ENCODE data around the gene RCOR3.
"Not testable (repeated sequence)": the region's sequence is repeated elsewhere in the genome, so short reads cannot be mapped to it uniquely, and the experiment has no call there.

Gene RCOR3

GRCh38 chr1:211260141-211261107 is 1.3 kb downstream of the RCOR3 start:
- DNase-seq: peak; percentile 81

DNA sequence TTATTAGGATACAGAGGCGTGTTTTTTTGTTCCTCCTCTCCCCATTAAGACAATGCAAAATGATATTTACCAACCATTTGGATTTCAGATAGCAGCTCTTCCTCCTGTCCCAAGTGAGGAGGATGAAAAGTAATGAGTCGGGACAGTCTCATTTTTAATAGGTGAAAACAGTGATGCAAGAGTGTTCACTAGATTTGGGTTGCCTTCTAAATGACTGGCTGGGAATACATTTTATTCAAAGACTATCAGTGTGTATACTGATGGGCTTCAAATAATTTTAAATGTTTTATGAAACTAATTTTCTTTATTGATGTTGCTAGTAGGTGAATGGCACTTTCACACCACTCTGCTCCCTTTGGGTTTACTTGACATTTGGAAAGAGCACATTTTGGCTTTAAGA is 2.1 kb downstream of the RCOR3 start:
- DNase-seq: no peak

DNA sequence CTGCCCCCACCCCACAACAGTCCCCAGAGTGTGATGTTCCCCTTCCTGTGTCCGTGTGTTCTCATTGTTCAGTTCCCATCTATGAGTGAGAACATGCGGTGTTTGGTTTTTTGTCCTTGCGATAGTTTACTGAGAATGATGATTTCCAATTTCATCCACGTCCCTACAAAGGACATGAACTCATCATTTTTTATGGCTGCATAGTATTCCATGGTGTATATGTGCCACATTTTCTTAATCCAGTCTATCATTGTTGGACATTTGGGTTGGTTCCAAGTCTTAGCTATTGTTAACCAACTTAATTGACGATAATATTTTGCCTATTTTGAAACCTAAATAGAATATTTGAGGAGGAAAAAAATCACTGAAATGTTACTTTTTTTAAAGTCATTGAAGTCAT is 3.9 kb downstream of the RCOR3 start:
- not testable (repeated sequence) for DNase-seq

- no peak for DNase-seq
These were observed 8.2 kb downstream of the RCOR3 start for GRCh38 chr1:211267204-211267857.

DNA sequence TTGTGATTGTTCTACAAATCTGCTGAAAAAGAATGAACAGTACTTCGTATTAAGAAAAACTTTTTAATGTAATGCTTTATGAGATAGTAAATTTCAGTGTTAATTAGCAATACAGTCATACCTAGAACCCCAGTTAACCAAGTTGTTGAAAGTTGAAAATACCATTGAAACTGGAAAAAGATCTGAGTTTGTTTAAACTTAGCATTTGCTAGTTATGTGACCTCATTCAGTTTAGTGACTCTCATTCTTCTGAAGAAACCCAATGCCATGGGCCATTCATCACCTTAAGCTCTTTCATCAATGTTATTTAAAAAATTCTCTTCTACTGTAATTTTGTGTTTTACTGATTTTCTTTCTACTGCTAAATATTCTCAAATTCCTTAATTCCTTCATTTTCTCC is 20.2 kb downstream of the RCOR3 start:
- DNase-seq: no peak

DNA sequence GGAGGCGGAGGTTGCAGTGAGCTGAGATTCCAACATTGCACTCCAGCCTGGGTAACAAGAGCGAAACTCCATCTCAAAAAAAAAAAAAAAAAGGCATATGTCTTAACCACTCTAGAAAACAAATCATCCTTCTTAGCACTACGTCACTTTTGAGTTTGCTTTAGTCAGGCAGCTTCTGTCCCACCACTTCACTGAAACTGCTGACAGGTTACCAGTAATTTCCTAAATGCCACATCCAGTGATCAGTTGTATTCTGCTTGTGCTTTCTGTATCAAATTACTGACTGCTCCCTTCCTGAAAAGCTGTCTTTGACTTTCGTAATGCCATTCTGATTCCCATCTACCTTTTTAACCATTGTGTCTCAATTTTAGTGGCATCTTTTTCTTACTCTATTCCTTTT is 21.7 kb downstream of the RCOR3 start:
- peak; percentile 30 for DNase-seq

DNA sequence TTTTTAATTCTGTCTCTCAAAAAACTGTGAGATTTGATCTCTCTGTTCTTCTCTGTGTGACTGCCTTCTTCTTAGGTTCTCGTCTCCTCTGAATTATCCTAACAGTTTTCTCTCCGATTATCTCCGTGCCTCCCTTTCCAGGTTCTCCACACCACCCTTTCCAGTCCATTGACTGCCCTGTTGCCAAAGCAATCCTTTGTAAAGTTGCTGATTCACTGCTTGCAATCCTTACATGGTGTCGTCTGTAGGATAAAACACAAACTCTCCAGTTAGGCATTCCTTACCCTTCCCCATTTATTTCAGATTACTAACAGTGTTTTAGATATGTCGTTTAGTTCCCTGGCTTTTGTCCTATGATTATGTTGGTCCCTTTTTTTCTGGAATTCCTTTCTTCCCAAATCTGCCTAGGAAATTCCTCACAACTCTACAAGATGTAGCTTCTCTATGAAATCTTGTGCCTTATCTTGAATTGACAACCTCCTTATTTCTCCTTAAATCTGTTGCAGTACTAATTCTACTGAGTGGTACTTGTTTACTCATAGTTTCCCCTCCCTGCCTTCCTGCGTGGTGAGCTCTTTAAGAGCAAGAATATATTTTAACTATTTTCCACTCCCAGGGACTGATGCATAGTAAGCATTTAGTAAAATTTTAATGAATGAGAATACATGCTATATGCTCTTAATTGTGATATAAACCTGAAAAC is 22.3 kb downstream of the RCOR3 start:
- DNase-seq: peak; percentile 17

- no peak for DNase-seq
These were observed 22.8 kb downstream of the RCOR3 start for GRCh38 chr1:211282023-211282373.

DNA sequence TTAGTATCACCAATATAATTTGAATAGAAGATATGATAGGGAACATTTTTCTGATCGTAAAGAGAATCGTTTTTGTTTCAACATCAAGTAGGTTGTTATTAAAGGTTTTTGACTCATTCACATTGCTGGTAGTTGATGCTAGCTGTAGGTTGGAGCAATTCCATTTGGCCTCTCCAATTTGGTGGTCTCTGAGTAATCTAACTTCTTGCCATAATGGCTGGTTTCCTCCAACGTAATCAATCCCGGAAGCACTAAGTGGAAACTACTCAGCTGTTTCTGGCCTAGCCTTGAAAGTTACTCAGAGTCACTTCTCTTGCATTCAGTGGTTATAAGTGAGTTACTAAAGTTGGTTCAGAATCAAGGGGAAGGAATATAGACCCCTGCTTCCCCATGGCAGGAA is 26.0 kb downstream of the RCOR3 start:
- no peak for DNase-seq

GRCh38 chr1:211287218-211287617 is 28.1 kb downstream of the RCOR3 start:
- no peak for DNase-seq

- no peak for DNase-seq
These were observed 33.2 kb downstream of the RCOR3 start for GRCh38 chr1:211292411-211292810.

GRCh38 chr1:211296396-211296795 is 37.2 kb downstream of the RCOR3 start:
- no peak for DNase-seq

GRCh38 chr1:211305044-211305443 is 45.9 kb downstream of the RCOR3 start:
- DNase-seq: peak; percentile 72

- no peak for DNase-seq
These were observed 50.5 kb downstream of the RCOR3 start for GRCh38 chr1:211309617-211310016.

- DNase-seq: no peak
These were observed 54.2 kb downstream of the RCOR3 start for GRCh38 chr1:211313392-211313791.

GRCh38 chr1:211318576-211319280 is 59.6 kb downstream of the RCOR3 start:
- DNase-seq: no peak

- no peak for DNase-seq
These were observed 60.7 kb downstream of the RCOR3 start for GRCh38 chr1:211319892-211320291.

DNA sequence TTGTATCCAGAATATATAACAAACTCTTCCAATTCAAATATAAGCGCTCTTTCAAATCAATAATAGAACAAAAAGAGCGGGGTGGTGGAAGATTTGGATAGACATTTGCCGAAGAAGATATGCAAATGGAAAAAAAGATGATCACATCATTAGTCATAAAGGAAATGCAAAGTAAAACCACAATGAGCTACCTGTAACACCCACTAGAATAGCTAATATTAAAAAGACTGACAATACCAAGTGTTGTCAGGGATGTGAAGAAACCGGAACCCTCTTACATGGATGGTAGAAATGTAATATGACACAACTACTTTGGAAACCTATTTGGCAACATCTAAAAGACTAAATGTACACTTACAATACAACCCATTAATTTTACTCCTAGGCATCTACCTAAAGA is 61.8 kb downstream of the RCOR3 start:
- DNase-seq: no peak

DNA sequence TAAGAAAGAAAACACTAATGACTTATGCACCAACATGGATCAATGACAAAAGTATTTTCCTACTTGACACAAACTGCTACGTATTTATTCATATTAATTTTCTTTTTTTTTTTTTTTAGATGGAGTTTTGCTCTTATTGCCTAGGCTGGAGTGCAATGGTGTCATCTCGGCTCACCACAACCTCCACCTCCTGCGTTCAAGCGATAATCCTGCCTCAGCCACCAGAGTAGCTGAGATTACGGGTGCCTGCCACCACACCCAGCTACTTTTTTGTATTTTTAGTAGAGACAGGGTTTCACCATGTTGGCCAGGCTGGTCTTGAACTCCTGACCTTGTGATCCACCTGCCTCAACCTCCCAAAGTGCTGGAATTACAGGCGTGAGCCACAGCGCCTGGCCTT is 62.5 kb downstream of the RCOR3 start:
- DNase-seq: not testable (repeated sequence)

DNA sequence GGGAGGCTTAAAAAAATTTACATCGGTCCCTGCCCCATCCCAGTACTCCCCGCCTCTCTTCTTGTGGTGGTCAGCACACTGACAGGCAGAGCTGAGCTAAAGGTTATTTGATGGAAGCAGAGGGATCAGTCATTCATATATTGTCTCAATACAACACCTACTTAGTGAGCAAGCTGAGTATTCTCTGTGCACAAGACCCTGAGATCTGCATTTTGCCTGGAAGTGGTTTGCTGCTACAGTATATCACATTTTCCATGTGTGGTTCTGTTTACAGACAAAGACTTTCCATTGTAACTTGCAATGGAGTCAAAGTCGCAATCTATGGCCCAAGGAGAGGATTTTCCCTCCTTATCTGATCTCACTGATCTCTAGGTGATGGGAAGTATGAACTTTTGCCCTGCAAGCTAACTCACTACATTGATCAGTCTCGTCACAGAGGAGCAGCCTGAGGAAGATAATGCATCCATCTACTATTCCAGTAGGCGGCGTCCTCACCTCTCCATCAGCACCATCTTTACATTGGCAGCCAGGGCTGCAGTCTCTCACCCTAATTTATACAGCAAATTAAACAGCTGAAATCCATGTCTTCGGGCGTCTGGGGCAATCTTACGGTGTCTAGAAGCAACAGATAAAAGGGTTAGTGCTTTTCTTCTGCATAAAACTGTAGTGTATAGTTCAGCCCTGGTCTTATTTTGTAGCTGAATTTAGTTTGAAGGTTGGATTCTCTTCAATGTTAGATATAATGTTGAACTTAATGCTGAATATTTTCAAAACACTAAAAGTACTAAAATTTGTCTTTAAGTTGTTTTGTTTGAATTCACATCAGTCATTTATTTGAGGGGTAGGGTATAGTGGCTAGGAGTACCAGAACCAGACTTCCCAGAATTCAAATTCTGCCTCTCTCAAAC is 64.2 kb downstream of the RCOR3 start:
- DNase-seq: peak; percentile 76

DNA sequence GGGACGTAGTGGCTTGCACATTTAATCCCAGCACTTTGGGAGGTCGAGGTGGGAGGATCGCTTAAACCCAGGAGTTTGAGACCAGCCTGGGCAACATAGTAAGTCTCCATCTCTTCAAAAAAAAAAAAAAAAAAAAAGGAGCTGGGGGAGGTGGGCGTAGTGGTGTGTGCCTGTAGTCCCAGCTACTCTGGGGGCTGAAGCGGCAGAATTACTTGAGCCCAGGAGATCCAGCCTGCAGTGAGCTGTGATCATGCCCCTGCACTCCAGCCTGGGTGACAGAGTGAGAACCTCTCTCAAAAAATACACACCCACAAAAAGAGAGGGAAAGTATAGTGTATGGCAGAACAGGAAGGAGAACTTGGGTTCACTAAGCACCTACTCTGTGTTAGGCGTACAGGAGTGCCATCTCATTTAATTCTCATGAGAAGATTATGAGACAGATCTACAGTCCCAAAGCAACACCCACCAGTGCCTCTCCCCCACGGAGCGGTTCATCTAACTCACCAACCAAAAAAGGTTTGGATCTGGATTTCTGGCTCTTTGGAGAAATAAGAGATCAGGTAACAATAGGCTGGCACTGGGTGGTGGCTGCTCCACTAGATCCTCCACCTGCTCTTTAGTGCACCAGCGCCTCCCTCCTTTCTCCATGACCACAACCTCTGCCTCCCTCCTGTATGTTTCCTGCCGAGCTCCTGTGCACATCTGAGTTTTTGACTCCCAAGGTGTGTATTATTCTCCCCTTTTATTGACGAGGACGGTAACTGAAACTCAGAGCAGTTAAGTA is 66.0 kb downstream of the RCOR3 start:
- no peak for DNase-seq

Data from activated CD4-positive, alpha-beta T cell treated with anti-CD3 and anti-CD28 coated beads for 48 hours (primary cell).